Measurements from ENCODE around the gene DAG1.

DAG1 gene

GRCh38 chr3:49556500-49557275, 86.6 kb downstream of the DAG1 start:
- no peak for DNase-seq

DNA sequence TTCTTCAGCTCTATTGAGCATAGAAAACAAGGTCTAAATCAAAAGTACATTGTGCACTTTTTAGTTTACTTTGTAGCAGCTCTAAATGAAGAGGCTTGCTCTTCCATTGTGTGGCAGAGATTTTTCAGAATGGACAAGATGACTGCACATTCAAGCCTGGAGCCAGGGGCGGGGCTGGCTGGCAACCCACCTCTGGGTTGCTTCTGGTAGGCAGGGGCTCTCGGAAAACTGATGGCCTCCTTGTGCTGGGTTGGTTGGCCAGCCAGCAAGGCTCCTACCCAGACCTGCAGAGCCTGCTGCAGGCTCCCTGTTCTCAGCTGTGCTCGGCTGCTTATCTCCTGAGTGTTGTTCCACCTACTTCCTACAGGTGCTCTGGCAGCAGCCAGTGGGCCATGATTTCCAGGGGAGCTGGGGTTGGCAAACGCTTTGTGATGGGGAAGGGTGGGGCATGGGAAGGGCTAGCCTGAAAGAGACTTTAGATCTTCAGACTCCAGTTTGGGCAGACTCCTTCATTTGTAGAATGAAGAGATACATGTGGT, 93.0 kb downstream of the DAG1 start:
- DNase-seq = no peak

DNA sequence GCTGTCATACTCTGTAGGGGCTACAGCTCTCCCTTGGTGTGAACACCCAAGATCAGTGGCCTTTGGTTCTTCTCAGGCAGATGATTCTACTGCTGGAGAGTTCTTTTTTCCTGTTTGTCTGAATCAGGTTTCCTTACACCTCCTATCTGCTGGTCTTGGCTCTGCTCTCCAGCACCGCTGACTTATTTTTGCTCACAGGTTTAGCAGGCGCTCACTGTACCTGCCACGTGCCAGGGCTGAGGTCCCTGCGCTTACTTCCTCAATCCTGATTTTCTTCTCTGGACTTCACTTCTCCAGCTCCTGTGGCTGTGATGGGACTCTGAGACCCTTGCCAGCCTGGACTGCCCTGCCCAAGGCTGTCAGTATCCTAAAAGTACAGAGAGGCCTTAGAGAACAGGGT, 93.7 kb downstream of the DAG1 start:
- DNase-seq = no peak

DNA sequence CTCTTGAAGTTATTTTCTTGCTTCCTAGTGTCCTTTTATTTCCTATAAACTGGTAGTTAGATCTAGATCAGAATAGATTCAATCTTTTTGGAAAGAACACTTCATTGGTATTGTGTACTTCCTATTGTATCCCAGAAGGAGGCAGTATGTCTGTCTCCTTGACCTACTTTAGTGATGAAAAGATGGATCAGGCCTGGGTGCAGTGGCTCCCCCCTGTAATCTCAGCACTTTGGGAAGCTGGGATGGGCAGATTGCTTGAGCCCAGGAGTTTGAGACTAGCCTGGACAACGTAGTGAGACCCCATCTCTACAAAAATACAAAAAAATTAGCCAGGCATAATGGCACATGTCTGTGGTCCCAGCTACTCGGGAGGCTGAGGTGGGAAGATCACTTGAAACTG, 96.2 kb downstream of the DAG1 start:
- no peak for DNase-seq

DNA sequence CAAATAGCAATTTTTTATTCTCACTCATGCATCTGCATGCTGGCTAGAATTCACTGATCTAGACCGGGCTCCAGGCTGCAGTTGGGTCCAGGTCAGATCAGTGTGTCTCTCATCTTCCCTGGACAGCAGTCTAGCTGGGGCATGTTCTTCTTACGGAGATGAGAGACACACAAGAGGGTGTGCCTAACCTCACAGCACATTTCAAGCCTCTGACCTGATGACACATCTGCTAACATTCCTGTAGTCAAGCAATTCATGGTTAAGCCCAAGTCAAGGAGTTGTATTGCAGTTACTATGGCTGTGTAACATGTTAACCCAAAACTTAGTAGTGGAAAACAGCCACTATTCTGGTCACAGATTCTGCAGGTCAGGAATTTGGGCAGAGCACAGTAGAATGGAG, 97.3 kb downstream of the DAG1 start:
- no peak for DNase-seq

- no peak for DNase-seq
Observed at GRCh38 chr3:49568965-49569364, 98.9 kb downstream of the DAG1 start.

DNA sequence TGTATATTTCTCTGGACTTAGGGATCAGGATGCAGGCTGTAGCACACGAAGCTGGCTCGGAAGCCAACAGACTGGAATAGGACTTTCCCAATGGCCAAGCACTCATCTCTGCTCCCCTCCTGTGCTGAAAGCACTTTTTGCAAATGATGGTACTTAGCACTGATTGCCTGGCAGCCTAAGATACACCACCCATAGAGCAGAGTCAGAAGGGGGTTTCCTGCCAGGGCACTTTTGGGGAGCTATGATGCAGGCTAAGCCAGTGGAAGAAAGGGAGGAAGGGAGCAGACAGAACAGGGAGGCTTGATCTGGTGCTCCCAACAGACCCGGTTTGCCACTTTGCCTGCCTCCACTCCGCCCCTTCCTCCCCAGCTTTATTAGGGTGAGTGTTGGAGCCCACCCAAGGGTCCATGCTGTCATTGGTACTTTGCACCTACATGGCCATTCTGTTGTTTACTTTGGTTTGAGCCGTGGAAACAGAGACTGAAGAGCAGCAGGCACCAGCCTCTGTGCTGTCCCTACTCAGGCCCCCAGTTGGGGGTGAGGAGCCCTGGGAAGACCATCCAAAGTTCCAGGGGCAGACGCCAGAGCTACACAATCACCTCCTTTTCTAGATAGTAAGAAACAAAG, 100.1 kb downstream of the DAG1 start:
- no peak for DNase-seq

DNA sequence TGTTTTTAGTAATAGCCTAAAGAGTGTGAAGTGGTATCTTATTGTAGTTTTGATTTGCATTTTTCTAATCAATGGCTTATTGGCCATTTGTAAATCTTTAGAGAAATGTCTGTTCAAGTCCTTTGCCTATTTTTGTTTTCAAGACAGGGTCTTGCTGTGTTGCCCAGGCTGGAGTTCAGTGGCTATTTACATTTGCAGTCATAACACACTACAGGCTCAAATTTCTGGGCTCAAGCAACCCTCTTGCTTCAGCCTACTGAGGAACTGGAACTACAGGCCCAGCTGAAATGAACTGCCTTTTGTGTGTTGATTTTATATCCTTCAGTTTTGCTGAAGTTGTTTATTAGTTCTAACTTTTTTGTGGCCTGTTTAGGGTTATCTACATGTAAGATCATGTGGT, 112.1 kb downstream of the DAG1 start:
- no peak for DNase-seq

Measured in OCI-M1 (cell line).